ENCODE results near the gene RTN1.

Gene RTN1

DNA sequence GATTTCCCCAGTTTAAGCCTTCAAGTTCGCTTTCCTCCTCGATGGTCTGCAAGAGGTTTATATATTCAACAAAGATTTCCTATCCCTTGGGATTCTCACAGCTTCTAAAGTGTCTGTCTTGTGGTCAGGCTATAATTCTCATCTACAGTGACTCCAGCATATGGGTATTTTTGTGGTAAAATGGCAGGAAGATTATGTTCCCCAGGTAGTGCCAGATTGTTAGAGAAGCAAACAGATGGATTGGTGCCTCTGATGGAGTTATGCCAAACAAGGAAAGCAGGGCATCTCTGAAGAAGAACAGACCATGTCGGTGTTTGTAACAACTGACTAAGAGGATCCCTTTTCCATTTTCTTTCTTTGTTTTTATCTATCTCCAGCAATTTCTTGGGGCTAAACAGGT, 288.4 kb downstream of the RTN1 start:
- DNase-seq (ENCODE audit: low read depth) = no peak
- TF ChIP-seq, protein P1, sequence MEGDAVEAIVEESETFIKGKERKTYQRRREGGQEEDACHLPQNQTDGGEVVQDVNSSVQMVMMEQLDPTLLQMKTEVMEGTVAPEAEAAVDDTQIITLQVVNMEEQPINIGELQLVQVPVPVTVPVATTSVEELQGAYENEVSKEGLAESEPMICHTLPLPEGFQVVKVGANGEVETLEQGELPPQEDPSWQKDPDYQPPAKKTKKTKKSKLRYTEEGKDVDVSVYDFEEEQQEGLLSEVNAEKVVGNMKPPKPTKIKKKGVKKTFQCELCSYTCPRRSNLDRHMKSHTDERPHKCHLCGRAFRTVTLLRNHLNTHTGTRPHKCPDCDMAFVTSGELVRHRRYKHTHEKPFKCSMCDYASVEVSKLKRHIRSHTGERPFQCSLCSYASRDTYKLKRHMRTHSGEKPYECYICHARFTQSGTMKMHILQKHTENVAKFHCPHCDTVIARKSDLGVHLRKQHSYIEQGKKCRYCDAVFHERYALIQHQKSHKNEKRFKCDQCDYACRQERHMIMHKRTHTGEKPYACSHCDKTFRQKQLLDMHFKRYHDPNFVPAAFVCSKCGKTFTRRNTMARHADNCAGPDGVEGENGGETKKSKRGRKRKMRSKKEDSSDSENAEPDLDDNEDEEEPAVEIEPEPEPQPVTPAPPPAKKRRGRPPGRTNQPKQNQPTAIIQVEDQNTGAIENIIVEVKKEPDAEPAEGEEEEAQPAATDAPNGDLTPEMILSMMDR (IDR thresholded peaks at IDR 0.05; ENCODE audit: insufficient read depth, low read depth, low read length, missing control alignments) = no peak
- H3K4me3 ChIP-seq (ENCODE audit: low read length) = no peak overlapping the region

DNA sequence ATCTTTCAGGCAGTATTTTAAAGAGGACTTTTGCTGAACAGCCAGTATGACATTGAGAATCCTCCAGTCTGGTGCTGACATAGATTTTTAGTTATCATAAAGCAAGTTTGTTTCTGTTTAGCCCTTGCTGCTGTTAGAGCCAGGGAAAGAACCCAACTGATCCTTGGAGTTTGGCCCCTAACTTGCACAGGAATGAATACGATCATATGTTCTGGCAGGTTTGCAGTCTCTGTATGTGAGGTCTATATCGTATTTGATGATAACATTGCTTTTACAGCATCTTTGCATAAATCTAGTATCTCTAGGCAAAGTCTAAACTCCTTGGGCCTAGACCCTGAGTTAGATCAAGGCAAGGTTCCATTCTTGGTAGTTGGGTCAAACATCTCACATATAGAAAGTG, 289.7 kb downstream of the RTN1 start:
- no peak overlapping the region for H3K4me3 ChIP-seq (ENCODE audit: low read length)
- no peak for DNase-seq (ENCODE audit: low read depth)
- TF ChIP-seq, protein P1 (IDR thresholded peaks at IDR 0.05; ENCODE audit: insufficient read depth, low read depth, low read length, missing control alignments) = no peak

DNA sequence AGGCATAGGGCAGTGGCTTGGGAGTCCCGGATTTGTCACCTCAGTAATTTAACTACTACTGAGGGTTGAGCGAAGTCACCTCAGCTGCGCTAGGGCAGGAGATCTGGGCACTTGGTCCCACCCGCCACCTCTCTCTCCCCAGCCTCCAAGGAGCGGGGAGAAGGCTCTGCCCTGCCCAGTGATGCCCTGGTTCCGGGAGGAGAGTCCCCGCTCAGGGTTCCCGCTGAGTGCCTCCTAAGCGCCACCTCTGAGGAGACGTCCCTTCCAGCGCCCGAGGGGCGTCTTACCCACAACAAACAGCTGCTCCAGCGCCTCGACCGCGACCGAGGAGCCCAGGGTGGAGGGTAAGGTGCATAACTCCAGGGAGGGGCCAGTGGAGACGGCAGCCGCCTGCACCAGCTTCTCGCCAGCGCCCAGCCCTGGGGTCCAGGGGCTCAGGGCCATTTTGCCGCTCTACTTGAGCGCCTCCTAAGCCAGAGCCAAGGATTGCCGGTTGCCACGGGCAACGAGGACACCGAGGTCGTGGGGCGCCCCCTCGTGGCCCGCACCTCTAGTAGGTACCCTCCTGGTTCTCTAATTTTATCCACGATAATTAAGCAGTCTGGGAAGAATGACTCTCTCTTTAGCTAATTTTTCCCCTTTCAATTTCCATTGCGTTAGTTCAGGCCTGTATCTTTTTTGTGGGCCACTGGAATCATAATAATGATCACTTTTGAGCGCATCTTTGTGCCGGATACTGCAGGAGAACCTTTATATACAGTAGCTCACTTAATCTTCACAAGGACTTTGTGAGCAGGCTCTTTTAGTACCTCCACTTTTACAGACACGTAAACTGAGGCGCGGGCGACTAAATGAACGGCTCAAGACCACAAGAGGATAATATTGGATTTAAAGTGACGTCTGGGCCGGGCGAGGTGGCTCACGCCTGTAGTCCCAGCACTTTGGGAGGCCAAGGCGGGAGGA, 294.0 kb downstream of the RTN1 start, which contains the start of gene CCDC175:
Gene CCDC175, minus strand, starts transcription at position 481 of the 963 bp plus-strand sequence. Its CDS starts 37 bp downstream, at position 444.
- H3K4me3 ChIP-seq (ENCODE audit: low read length) = peak within 1 kb of the TSS; percentile 11
- peak; percentile 80 for DNase-seq (ENCODE audit: low read depth)
- TF ChIP-seq, protein P1 (IDR thresholded peaks at IDR 0.05; ENCODE audit: insufficient read depth, low read depth, low read length, missing control alignments) = peak; percentile 69

DNA sequence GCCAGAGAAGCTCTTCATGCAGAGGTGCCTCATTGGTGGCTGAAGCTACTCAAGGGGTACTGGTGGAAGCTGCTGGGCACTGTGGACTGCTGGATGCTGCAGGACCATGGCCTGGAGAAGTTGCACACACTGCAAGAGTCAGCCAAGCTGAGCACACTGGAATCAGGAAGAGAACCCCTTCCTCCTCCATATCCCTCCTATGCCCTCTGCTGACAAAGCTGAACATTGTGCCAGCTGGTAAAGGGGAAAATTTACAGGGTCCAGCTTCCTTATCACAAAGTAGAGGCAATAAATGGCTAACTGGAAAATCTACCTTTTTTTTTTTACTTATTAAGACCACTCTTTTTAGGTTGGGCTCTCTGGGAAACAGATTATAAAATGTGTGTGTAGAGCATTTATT, 300.5 kb downstream of the RTN1 start:
- DNase-seq (ENCODE audit: low read depth) = peak; percentile 13
- H3K4me3 ChIP-seq (ENCODE audit: low read length) = no peak overlapping the region
- TF ChIP-seq, protein P1 (IDR thresholded peaks at IDR 0.05; ENCODE audit: insufficient read depth, low read depth, low read length, missing control alignments) = peak; percentile 33

DNA sequence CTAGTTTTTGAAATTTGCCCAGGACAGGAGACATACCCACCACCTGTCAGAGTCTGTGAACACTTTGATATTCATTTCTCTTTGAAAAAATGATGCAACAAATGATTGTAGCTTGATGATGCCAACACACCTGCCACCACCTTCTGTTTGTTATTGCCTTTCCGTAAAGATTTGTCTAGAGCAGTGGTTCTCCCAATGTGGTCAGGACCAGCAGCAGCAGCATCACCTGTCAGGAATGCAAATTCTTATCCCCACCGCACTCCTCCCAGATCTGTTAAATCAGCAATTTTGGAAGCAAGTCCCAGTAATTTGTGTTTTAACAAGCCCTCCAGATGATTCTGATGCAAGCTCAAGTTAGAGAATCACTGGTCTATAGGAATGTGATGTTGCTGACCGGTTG, 303.9 kb downstream of the RTN1 start:
- H3K4me3 ChIP-seq (ENCODE audit: low read length) = no peak overlapping the region
- DNase-seq (ENCODE audit: low read depth) = peak; percentile 23
- TF ChIP-seq, protein P1 (IDR thresholded peaks at IDR 0.05; ENCODE audit: insufficient read depth, low read depth, low read length, missing control alignments) = no peak

DNA sequence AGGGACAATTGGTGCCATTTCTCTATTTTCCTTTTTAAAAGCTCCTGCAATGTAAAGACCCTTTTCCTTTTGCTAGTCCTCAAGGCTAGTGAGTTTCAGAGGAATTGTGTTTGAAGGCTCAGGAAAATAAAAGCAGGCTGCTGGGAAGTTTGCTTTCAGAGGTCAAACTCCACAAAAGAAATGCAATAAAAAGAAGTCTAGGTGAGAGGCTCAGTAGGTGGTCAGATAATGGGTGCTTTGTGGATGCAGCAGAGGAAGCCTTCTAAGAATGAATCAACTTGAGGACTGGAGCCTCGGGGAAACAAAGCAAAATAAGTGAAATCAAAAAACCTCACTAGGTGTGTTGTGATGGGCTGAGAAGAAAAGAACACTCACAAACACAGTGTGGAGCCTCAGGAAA, 304.3 kb downstream of the RTN1 start:
- no peak overlapping the region for H3K4me3 ChIP-seq (ENCODE audit: low read length)
- TF ChIP-seq, protein P1 (IDR thresholded peaks at IDR 0.05; ENCODE audit: insufficient read depth, low read depth, low read length, missing control alignments) = no peak
- no peak for DNase-seq (ENCODE audit: low read depth)

All from epithelial cell of esophagus (primary cell).